Immature natural killer cell (primary cell): Measurements from ENCODE around the gene DOCK4. TPM values are rescaled to one million over a fixed set of nuclear protein-coding genes. Genes with fewer than 3 reads are reported as not detected.

Experiments
- DNase-seq, 3 donors: peaks; one replicate each; pipeline ENCODE4 v3.0.0; 2022; ENCODE audit warnings: mixed read lengths in 1 of 3
- H3K27ac Mint-ChIP-seq, 6 donors: one replicate each; pipeline ENCODE4 v1.8.0; 2020; ENCODE audit warnings: mixed read lengths in 6 of 6, mild to moderate bottlenecking in 5 of 6, inconsistent platforms in 4 of 6, moderate library complexity in 3 of 6
- H3K27me3 Mint-ChIP-seq, 3 donors: one replicate each; pipeline ENCODE4 v1.8.0; 2020 to 2021; ENCODE audit warnings: low read depth in 3 of 3, mild to moderate bottlenecking in 3 of 3, mixed read lengths in 3 of 3, moderate library complexity in 3 of 3, inconsistent platforms in 1 of 3
- H3K36me3 Mint-ChIP-seq, 3 donors: one replicate each; pipeline ENCODE4 v1.8.0; 2020; ENCODE audit warnings: mixed read lengths in 3 of 3, inconsistent platforms in 2 of 3, mild to moderate bottlenecking in 2 of 3
- H3K4me1 Mint-ChIP-seq, 2 donors: one replicate each; pipeline ENCODE4 v1.8.0; 2020; ENCODE audit warnings: inconsistent platforms in 2 of 2, mild to moderate bottlenecking in 2 of 2, mixed read lengths in 2 of 2, moderate library complexity in 1 of 2
- H3K4me3 Mint-ChIP-seq, 5 donors: one replicate each; pipeline ENCODE4 v1.8.0; 2020; ENCODE audit warnings: mild to moderate bottlenecking in 5 of 5, mixed read lengths in 5 of 5, inconsistent platforms in 3 of 5, moderate library complexity in 3 of 5
- H3K9me3 Mint-ChIP-seq, 6 donors: one replicate each; pipeline ENCODE4 v1.8.0; 2020; ENCODE audit warnings: mild to moderate bottlenecking in 6 of 6, mixed read lengths in 6 of 6, inconsistent platforms in 4 of 6, moderate library complexity in 3 of 6
- polyA plus RNA-seq, 3 donors: library from polyadenylated mRNA; unstranded; fragments of 300-500 nt; fragmentation: Illumina TruSeq; gene quantifications; one replicate each; pipeline ENCODE4 v1.2.3, GENCODE V29; 2021

DOCK4 gene
- polyA plus RNA-seq, 3 donors from 2014 or later: 0.18 TPM; not detected in 2

DNA sequence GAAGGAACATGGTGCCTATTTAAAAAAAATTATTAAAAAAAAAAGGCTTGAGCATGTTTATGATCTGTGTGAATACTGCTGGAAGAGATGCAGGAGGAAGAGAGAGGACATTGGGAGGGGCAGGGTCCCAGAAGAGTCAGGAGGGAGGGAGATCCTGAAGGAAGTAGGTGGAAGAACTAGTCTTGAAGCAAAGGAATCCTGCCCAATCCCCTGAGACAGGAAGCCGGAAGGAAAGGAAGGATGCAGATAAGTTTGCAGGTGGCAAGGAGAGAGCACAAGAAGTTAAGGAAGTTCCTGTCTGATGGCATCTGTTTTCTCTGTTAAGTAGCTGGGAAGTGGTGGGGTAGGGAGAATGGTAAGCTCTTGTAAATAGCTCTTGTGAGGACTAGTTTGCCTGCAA lies 318.5 kb downstream of the DOCK4 start:
- Mint-ChIP-seq H3K27me3 (no peaks in the 10 kb centered on the region), H3K27ac (no peak overlapping the region), H3K4me1 (no peaks in the 10 kb centered on the region), H3K9me3 (no peaks in the 10 kb centered on the region), H3K4me3 (no peak overlapping the region), H3K36me3 (no peaks in the 10 kb centered on the region)
- DNase-seq: no peak

DNA sequence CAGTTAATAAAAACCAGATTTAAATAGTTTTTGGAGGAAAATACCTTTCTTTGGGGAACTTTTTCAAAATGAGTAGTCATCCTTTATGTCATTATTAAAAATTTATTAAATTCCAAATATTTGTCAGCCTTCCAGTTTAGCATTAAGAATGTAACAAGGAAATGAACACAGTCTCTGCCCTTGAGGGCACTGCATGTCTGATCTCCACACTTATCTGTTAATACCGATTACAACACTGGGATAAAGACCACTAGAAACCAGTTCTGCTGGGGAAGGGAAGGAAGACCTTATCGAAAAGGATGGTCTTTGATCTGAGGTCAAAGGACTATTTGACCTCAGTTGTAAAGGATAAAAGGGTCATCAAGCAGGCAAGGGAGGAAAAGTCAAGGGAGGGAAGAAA lies 320.0 kb downstream of the DOCK4 start:
- Mint-ChIP-seq H3K27ac (no peak overlapping the region), H3K9me3 (peaks cover 0 to 2% (median 0%) of the 10 kb centered on the region in 6 donors), H3K27me3 (no peaks in the 10 kb centered on the region), H3K36me3 (no peaks in the 10 kb centered on the region), H3K4me3 (no peak overlapping the region), H3K4me1 (no peaks in the 10 kb centered on the region)
- DNase-seq: no peak

DNA sequence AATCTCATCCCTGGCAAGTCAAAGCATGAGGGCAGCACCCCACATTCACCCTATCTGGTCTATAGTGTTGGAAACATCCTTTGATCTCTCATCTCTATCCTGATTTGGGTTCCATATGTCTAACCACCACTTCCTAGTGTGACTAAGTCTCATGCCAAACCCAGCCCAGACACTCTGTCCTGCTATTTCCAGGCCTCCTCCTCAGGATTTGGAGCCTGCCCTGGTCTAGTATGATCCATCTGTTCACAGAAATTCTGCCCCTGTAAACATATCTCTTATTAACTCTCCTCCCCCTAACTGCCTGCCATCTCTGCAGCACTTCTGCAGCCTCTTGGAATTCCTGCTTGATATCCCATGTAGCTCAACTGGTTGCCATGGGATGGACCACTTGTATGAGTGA lies 323.0 kb downstream of the DOCK4 start:
- H3K27ac Mint-ChIP-seq: no peak overlapping the region
- no peak overlapping the region for H3K4me3 Mint-ChIP-seq
- H3K9me3 Mint-ChIP-seq: peaks cover 0 to 5% (median 0%) of the 10 kb centered on the region in 6 donors
- no peak for DNase-seq
- H3K36me3 Mint-ChIP-seq: no peaks in the 10 kb centered on the region
- peaks cover 0 to 7% (median 0%) of the 10 kb centered on the region in 3 donors for H3K27me3 Mint-ChIP-seq
- no peaks in the 10 kb centered on the region for H3K4me1 Mint-ChIP-seq

DNA sequence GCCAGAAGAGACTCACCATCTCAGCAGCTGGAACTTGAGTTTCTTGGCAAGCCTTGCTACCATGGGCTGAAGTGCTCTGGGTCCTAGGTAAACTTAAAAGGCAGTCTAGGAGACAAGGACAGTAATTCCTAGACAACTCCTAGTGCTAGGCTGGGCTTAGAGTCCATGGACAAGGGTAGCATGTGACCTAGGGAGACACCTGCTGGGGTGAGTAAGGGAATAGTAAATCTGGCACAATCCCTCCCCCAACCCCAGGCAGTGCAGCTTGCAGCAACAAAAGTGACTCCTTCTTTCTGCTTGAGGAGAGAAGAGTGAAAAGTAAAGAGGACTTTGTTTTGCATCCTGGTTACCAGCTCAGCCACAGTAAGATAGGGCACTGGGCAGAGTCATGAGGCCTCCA lies 327.4 kb downstream of the DOCK4 start:
- Mint-ChIP-seq H3K4me3 (no peak overlapping the region), H3K27ac (no peak overlapping the region), H3K27me3 (peaks cover 2 to 7% (median 2%) of the 10 kb centered on the region in 3 donors), H3K36me3 (no peaks in the 10 kb centered on the region), H3K9me3 (peaks cover 0 to 9% (median 0%) of the 10 kb centered on the region in 6 donors), H3K4me1 (no peaks in the 10 kb centered on the region)
- no peak for DNase-seq

DNA sequence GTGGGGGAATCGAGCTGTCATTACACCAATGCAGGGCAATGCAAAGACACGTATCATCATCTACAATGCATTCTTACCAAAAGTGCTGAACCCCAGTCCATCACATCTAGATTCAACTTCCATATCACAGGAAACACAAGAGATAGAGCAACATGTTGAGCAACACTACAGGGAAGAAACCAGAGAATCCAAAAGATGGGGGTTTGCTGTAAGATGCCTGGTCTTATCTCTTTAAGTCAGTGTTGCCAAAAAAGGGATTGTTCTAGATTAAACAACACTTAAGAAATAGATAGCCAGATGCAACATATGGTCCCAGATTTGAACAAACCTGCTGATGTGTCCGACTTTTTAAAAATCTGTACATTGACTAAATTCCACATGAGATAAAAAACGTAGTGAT lies 328.3 kb downstream of the DOCK4 start:
- DNase-seq: no peak
- H3K4me3 Mint-ChIP-seq: no peak overlapping the region
- no peaks in the 10 kb centered on the region for H3K36me3 Mint-ChIP-seq
- H3K27me3 Mint-ChIP-seq: peaks cover 2 to 7% (median 2%) of the 10 kb centered on the region in 3 donors
- H3K9me3 Mint-ChIP-seq: peaks cover 0 to 9% (median 0%) of the 10 kb centered on the region in 6 donors
- no peak overlapping the region for H3K27ac Mint-ChIP-seq
- no peaks in the 10 kb centered on the region for H3K4me1 Mint-ChIP-seq

DNA sequence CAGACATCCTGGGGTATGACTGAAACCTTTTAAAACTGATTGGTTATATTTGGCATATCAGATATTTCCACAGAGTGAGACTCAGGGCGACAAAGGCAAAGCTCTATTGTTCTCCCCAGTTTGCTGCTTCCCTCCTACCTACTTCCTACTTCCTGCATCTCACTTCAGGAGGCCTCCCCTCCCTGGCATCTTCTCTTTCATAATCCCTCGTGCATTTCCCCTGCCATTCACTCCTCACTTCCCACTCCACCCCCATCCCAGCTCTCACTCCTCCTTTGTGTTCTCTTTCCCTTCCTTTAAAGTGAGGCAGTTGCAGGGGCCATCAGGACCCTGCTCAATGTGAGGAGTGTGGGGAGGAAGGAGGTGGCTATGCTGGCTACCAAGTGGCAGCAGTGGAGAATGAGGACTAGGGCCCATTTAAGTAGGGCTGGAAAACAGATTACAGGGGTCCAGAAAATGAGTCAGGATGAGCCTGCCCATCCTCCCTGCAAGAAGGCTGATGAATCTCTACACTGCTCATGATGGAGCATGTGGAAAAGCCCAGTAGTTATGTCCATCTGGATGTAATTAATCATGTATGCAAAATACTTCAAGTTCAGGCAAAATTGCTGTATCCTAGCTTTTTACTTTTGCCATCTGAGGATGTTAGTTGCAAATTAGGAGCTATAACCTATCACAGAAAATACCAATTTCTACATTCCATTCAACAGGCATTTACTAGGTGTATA lies 332.1 kb downstream of the DOCK4 start:
- no peak overlapping the region for H3K27ac Mint-ChIP-seq
- peaks cover 0 to 7% (median 2%) of the 10 kb centered on the region in 6 donors for H3K9me3 Mint-ChIP-seq
- no peaks in the 10 kb centered on the region for H3K4me1 Mint-ChIP-seq
- H3K27me3 Mint-ChIP-seq: peaks cover 0 to 2% (median 2%) of the 10 kb centered on the region in 3 donors
- no peaks in the 10 kb centered on the region for H3K36me3 Mint-ChIP-seq
- DNase-seq: no peak
- no peak overlapping the region for H3K4me3 Mint-ChIP-seq

DNA sequence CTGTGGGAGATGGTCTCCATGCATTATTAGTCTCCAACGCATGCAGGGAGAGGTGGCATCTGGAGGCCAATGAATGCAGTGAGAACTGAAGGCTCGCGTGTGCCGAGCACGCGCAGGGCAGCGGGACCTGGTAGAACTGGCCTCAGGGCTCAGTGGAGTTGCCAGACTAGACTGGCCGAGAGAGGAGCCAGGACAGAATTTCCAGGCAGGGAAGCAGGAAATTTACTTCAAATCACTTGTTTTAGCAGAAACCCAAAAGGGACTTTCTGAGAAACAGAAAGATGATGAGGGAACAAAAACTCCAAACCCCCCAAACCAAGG lies 332.9 kb downstream of the DOCK4 start:
- Mint-ChIP-seq H3K27me3 (peaks cover 0 to 2% (median 2%) of the 10 kb centered on the region in 3 donors), H3K9me3 (peaks cover 0 to 9% (median 2%) of the 10 kb centered on the region in 6 donors), H3K27ac (no peak overlapping the region), H3K4me1 (no peaks in the 10 kb centered on the region), H3K4me3 (no peak overlapping the region), H3K36me3 (no peaks in the 10 kb centered on the region)
- DNase-seq: no peak

DNA sequence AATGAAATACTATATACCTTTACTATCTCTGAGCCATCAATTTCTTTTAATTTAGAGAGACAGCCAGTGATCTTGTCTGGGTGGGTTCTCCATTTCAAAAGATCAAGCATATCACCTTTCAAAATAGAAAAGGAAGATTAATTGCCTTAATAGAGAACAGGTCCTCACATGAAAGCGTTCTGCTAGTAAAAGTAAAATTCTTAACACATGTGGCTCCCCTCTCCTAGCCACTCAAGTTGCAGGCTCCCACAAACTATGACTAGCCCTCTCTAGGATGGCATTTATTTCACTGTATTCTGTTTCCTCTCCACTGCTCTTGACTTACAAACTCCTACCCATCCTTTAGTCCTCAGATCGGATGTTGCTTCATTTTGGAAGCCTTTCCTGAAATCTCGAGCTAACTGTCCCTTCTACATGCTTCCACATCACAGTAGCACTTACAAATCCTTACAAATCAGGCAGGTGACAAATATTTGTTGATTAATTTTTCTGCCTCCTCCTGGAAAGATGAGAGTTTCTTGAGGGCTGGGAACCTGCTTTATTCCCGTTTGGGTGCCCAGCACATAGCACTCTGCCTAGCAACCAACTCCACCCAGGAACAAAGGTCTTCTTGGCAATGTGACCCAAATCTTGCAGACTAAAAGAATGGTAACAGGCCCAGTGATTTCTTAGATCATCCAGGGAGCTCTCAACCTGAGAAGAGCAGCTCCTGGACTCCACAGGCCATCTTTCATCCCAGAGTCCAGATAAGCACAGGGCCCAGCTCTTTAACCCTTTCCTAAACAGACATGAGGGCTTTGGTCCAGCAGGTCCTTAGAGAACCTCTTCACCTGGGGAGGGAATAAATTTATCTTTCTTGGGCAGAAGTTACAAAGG lies 333.5 kb downstream of the DOCK4 start:
- H3K36me3 Mint-ChIP-seq: no peaks in the 10 kb centered on the region
- no peak for DNase-seq
- H3K9me3 Mint-ChIP-seq: peaks cover 0 to 6% (median 1%) of the 10 kb centered on the region in 6 donors
- no peak overlapping the region for H3K27ac Mint-ChIP-seq
- H3K4me3 Mint-ChIP-seq: no peak overlapping the region
- H3K27me3 Mint-ChIP-seq: peaks cover 0 to 2% (median 0%) of the 10 kb centered on the region in 3 donors
- no peaks in the 10 kb centered on the region for H3K4me1 Mint-ChIP-seq

DNA sequence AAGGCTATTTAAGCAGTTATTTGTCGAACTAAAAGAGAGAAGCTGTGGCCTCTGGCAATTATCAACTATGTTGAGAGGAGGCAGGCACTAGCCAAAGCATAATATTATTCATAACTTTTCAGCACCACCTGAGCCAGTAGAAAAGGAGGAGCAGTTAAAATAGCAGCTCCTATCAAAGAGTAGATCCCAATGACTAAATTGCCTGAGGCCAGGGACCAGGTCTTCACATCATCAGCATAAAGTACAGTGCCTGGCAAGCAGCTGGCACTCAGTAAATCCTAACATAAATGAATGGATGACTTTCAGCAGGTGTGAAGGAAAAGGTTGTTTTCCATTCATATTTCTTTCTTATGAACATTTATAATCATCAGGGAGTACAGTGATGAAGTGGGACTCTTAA lies 334.9 kb downstream of the DOCK4 start:
- H3K9me3 Mint-ChIP-seq: peaks cover 0 to 6% (median 1%) of the 10 kb centered on the region in 6 donors
- no peaks in the 10 kb centered on the region for H3K4me1 Mint-ChIP-seq
- H3K27ac Mint-ChIP-seq: no peak overlapping the region
- peaks cover 0 to 2% (median 0%) of the 10 kb centered on the region in 3 donors for H3K27me3 Mint-ChIP-seq
- DNase-seq: no peak
- H3K4me3 Mint-ChIP-seq: no peak overlapping the region
- no peaks in the 10 kb centered on the region for H3K36me3 Mint-ChIP-seq

DNA sequence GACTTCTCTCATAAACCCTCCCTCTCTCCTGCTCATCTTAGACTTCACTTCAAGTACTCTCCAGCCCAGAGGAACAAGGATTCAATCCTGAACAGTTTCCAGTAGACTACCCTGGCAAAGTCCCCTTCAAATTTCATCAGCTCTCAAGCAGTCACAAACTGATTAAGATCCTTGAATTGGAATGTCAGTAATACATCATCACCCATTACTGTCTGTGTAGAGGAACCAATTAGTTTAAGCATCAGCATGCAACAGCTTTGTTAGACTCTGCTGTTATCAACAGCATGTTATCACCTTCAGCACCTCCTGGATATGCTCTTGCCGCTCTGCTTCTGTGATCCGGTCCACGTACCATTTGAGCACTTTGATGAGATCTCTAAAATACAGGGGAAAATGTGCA lies 336.9 kb downstream of the DOCK4 start:
- Mint-ChIP-seq H3K27ac (no peak overlapping the region), H3K4me3 (no peak overlapping the region), H3K36me3 (no peaks in the 10 kb centered on the region), H3K4me1 (no peaks in the 10 kb centered on the region), H3K27me3 (no peaks in the 10 kb centered on the region), H3K9me3 (peaks cover 0 to 6% (median 1%) of the 10 kb centered on the region in 6 donors)
- DNase-seq: no peak

DNA sequence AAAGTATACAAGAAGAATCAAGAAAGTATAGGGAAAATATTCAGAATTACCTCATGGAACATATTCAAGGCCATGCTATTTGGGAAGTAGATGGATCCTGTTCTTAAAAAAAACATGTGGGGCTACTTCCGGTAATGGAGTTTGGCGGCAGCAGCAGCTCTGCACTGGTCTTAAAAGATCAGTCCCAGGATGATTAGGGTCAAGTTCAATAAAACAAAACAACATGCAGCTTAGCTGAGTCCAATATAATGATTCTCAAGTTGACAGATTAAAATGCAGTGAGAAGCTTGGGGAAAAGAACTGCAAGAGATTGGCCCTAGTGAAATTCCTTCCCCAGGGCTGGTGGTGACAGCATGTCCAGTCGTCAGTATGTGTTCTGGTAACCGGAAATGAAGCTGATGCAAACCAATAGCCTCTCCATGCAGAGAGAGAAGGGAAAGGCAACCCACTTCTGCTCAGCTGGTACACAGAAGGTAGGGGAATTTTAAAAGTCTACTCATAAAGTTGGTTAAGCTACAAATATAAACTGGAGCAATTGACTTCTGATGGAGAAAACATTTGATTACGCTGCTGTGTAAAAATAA lies 338.8 kb downstream of the DOCK4 start:
- H3K27me3 Mint-ChIP-seq: no peaks in the 10 kb centered on the region
- no peaks in the 10 kb centered on the region for H3K4me1 Mint-ChIP-seq
- H3K9me3 Mint-ChIP-seq: peaks cover 0 to 6% (median 1%) of the 10 kb centered on the region in 6 donors
- DNase-seq: no peak
- no peaks in the 10 kb centered on the region for H3K36me3 Mint-ChIP-seq
- H3K27ac Mint-ChIP-seq: no peak overlapping the region
- no peak overlapping the region for H3K4me3 Mint-ChIP-seq

DNA sequence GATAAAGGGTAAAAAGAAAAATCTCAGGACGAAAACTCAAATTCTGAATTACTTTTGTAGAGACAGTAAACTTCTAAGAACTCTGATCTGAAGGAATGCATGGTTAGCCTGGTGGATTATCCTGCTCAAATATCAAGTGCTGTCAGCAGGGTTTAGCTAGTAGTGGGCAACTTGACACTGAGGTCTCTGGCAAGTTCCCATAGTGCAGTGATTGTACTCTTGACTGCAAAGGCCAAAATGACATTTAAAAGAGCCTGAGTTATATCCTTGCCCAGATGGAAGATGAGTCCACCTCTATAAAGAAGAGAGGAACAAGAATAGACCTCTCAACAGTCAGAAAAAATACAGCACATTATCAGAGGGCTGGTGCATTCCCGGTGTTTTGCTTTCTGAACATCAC lies 339.4 kb downstream of the DOCK4 start:
- no peaks in the 10 kb centered on the region for H3K36me3 Mint-ChIP-seq
- no peak overlapping the region for H3K4me3 Mint-ChIP-seq
- no peaks in the 10 kb centered on the region for H3K27me3 Mint-ChIP-seq
- no peak overlapping the region for H3K27ac Mint-ChIP-seq
- peaks cover 0 to 6% (median 1%) of the 10 kb centered on the region in 6 donors for H3K9me3 Mint-ChIP-seq
- H3K4me1 Mint-ChIP-seq: no peaks in the 10 kb centered on the region
- no peak for DNase-seq

DNA sequence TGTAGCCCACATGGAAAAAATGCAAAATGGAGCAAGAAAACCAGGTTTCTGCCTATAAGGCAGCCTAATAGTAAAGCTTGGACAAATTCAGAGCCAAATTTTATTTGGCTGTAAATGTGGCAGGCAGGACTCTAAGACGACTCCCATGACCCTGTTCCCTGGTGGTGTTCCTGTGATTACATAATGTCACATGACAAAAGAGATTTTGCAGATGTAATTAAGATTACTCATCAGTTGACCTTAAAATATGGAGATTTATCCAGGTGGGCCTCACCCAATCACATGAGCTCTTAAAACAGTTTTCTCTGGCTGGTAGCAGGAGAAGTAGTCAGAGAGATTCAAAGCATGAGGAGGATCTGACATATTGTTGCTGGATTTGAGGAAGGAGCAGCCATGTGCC lies 340.8 kb downstream of the DOCK4 start:
- Mint-ChIP-seq H3K27me3 (peaks cover 0 to 2% (median 0%) of the 10 kb centered on the region in 3 donors), H3K36me3 (no peaks in the 10 kb centered on the region), H3K4me1 (no peaks in the 10 kb centered on the region), H3K9me3 (peaks cover 0 to 6% (median 0%) of the 10 kb centered on the region in 6 donors), H3K27ac (no peak overlapping the region), H3K4me3 (no peak overlapping the region)
- DNase-seq: no peak
